GM18909 (cell line): ENCODE results near the gene CCNY.

Experiments
- ATAC-seq: cut with Tn5 transposase; IDR thresholded peaks from one replicate; pipeline ENCODE4 v1.9.1; 2021; ENCODE audit warnings: mild to moderate bottlenecking; ENCODE audit not compliant: unreplicated experiment, poor library complexity

CCNY gene

DNA sequence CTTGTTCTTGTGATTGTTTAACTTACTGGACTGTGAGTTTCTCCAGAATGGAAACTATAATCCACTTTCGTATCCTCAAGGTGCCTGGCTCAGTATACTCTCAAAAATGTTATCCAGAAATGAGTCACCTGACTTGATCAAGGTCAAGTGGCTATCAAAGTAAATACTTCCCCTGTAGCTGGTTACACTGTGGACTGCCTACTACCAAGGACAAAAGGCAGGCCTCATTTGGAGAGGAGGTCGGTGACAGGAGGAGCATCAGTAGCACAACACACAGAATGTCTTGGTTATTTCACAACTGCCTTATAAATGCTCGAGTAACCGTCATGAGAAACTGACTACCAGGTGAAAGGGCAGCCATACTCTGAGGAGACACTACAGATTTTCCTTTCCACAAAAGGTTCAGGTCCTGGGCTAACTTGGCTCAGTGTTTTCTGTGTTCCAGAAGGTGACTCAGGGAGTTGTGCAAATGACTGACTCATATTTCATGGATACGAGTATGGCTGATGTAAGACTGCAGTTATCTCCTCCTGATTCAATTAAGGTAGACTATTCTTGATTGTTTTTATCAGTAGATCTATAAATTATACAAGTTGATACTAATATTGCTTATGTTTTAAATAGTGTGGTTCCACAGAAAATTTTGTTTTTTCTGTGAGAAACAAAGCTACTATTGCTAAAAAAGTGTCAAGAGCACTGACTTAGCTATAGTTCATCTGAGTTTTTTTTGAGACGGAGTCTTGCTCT lies 4.2 kb upstream of the CCNY start:
- no peak for ATAC-seq

- ATAC-seq, result no peak
Observed at GRCh38 chr10:35334297-35334696, 2.0 kb upstream of the CCNY start.

GRCh38 chr10:35335133-35336083 lies 901 bp upstream of the CCNY start:
- ATAC-seq, result peak; percentile 1

- ATAC-seq, result peak; percentile 14
Observed at GRCh38 chr10:35336921-35337823, 863 bp downstream of the CCNY start.

DNA sequence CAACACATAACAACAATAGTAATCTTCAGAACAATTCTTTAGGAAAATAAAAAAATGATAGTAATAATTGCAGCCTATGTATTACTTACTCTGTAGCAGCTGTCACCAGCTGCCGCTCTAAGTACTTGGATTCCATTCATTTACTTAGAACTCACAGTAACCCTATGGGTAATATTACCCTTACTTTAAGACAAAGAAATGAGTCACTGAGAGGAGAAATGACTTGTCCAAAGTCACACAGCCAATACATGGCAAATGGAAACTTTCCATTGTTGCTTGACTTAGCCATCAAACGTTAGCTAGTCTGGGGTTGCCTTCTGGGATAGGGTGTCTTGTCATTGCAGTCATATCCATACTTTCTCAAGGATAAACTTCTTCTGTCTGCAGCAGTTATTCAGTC lies 3.6 kb downstream of the CCNY start:
- ATAC-seq, result peak; percentile 44

- no peak for ATAC-seq
Observed at GRCh38 chr10:35340975-35341374, 4.7 kb downstream of the CCNY start.

GRCh38 chr10:35341521-35341920 lies 5.2 kb downstream of the CCNY start:
- ATAC-seq, result peak; percentile 84

DNA sequence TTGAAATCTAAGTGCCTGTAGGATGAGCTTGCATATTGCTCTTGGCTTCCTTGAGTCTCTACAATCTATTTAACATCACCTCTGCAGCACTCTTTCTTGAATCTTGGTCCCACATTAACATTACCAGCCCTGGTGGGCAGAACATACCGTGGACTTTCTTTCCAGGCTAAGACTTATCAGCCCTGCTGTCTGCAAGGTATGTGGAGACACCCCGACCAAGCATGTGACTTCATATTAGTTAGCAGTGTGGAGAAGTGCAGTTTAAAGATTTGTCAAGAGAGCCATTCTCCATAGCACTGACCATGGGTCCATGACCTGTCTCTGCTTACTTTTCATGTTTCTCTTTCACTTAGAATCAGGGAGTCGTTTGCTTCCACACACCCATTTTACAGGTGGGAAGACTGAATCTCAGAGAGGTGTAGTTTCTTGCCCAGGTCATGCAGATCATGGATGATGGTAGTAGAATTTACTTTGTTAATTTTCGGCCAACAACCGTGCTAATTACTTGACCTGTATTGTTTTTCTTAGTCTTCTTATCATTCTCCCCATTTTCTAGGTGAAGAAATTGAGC lies 6.0 kb downstream of the CCNY start:
- ATAC-seq, result no peak

GRCh38 chr10:35343739-35344138 lies 7.4 kb downstream of the CCNY start:
- no peak for ATAC-seq

DNA sequence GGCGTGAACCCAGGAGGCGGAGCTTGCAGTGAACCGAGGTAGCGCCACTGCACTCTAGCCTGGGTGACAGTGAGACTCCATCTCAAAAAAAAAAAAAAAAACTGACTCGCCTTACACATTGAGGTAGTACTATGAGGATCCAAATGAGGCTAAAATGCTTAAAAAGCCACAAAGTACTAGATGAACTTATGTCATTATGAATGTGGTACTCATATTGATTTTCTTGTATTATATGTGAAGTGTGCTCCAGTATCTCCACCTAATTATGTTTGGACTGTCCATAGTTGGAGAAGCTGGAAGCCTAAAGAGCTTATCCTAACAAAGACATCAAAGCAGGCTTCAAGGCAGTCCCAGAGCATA lies 9.1 kb downstream of the CCNY start:
- ATAC-seq, result no peak

DNA sequence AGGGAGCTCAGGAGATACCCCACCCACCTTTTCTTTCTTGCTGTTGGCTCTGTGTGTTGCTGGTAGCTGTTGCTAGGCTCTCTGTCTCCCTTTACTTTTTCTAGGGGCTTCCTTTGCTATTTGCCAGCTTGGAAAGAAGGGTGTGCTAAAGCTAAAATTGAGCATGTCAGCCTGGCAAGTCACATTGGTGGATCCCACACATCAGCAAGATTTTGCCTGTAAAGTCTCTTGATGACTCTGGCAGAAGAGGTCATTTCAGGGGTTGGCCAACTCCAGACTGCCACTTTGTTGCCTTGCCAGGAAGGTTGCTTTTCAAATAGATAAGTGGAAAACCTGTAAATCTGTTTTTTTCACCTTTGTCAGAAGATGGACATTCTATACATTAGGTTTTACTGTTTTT lies 9.9 kb downstream of the CCNY start:
- ATAC-seq, result no peak

GRCh38 chr10:35347121-35347562 lies 10.8 kb downstream of the CCNY start:
- no peak for ATAC-seq

DNA sequence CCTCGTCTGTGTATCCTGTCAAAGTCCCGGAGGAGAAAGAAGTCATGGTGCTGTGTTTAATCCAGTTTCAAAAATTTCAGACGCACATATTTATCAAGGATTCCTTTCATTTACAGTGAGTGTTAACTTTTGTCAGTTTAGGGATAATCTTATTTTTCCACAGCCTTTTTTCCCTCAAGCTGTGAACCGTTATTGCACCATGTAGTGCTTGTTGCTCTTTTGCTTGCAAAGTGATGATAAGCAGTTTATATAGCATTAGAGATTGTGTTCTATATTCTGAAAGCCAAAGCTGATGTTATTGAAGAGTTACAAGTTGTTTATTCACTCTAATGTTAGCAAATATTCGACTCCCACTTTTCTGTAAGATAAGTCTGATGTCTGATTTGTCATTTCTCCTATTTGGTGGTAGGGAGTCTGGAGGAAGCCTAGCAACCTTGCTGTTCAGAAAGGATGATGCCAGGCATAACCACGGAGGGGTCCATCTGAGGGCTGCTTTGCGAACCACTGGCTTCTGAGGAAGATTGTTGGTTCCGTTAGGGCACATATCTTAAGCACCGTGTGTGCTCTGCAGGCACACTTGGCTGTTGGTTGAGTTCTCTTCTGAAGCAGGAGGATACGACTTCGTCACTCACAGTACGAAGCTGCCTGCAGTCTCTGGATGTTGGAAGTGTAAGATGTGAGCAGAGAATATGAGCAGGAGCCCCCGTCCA lies 11.7 kb downstream of the CCNY start:
- no peak for ATAC-seq

- ATAC-seq, result no peak
Observed at GRCh38 chr10:35348609-35349388, 12.5 kb downstream of the CCNY start.

DNA sequence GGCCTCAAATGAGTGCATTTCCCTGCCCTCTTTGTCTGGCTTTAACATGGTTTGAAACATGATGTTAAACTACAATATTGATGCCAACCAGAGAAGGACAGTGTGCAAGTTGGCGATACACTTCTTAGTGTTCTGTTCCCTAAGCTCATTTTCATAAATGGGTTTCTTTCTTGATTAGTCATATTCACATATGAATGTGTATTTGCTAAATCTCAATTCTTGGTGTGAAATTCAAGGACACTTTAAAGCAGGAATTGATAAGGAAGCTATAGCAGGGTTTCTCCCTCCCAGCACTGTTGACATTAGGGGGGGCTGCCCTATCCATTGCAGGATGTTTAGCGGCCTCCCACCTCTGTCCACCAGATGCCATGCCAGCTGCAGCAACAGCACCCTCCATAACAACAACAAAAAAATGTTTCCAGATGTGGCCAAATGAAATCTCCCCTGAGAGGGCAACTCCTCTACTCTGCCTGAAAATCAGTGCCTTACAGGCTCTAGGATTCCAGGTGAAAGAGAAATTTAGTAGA lies 13.1 kb downstream of the CCNY start:
- no peak for ATAC-seq

GRCh38 chr10:35351021-35351420 lies 14.7 kb downstream of the CCNY start:
- no peak for ATAC-seq

GRCh38 chr10:35352097-35352496 lies 15.8 kb downstream of the CCNY start:
- ATAC-seq, result no peak

DNA sequence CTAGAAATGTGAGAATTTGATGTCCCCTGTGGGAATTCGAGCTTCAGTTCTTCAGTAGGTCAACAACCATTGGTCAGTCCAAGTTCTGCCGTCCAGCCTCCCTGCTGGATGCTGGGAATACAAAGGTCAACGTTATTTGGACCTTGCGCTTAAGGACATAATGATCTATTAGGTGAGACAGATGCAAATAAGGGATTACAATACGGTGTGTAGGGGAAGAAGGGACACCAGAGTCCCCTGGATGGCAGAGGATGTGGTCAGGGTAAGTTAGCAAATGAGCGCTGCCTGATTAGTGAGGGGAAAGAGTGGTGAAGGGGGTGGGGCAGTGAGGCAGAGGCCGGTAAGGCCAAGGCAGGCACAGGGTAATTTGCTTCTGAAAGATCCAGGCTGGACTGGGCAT lies 16.2 kb downstream of the CCNY start:
- ATAC-seq, result peak; percentile 42

- ATAC-seq, result peak; percentile 27
Observed at GRCh38 chr10:35353395-35353794, 17.1 kb downstream of the CCNY start.
